Adrenal gland (tissue), 12 donors: ENCODE measurements around the gene KIRREL2. TPM values are rescaled to one million over a fixed set of nuclear protein-coding genes. Genes with fewer than 3 reads are reported as not detected.

Experiments
- DNase-seq, 7 donors: peaks; one replicate each; pipeline ENCODE4 v3.0.0-alpha.2; 2019 to 2020
- H3K27ac ChIP-seq, 5 donors: fragments of 200-600 bp; sonication (generic) in 4 of 5; 1 replicate in 3 of 5; 2 replicates in 2 of 5; pipeline versions ENCODE4 v1.5.1 to v1.8.0; 2016 to 2020; ENCODE audit warnings: mild to moderate bottlenecking in 1 of 5
- H3K27me3 ChIP-seq: fragments of 200-600 bp; 2 replicates; pipeline ENCODE4 v1.8.0; 2021
- H3K36me3 ChIP-seq, 2 donors: fragments of 200-600 bp; replicated peaks in 1 of 2; 1 replicate in 1 of 2; 2 replicates in 1 of 2; pipeline versions ENCODE4 v1.5.1 to v1.8.0; 2018 to 2022
- H3K4me1 ChIP-seq, 2 donors: fragments of 200-600 bp; replicated peaks in 1 of 2; 1 replicate in 1 of 2; 2 replicates in 1 of 2; pipeline versions ENCODE4 v1.5.1 to v1.8.0; 2018 to 2021
- H3K4me3 ChIP-seq, 4 donors: fragments of 200-600 bp; sonication (generic) in 3 of 4; one replicate each; pipeline ENCODE4 v1.5.1; 2016 to 2018
- H3K9me3 ChIP-seq, 3 donors: fragments of 200-600 bp; sonication (generic) in 1 of 3; replicated peaks in 1 of 3; 1 replicate in 2 of 3; 2 replicates in 1 of 3; pipeline versions ENCODE4 v1.5.1 to v1.8.0; 2016 to 2021
- POLR2A ChIP-seq, 2 donors: fragments of 450-650 bp; IDR thresholded peaks; one replicate each; pipeline ENCODE4 v1.6.1; 2017; ENCODE audit warnings: antibody characterized with exemption in 2 of 2, mild to moderate bottlenecking in 2 of 2, moderate library complexity in 1 of 2
- WGBS, 4 donors: extraction: QIAGEN DNeasy Blood & Tissue Kit in 2 of 4; methylation state at CpG; one replicate each; pipeline versions ENCODE4 v1.1.5 to v1.1.7; 2013 to 2017; 5-methylcytosine and 5-hydroxymethylcytosine counted together
- intact Hi-C, 2 donors: fragments of 100-400 bp; cut with DNase I; formaldehyde crosslinking; loops; one replicate each; pipeline versions ENCODE4 v1.14.1 to v1.15.0; 2022 to 2023
- polyA plus RNA-seq, 3 donors: library from polyadenylated mRNA; stranded (reverse); fragments of 200-250 nt in 2 of 3; fragments of 350-450 nt in 1 of 3; fragmentation: Illumina TruSeq in 1 of 3; extraction: RNeasy Lipid Tissue Mini Kit (QIAGEN cat#74804) in 1 of 3; gene quantifications; one replicate each; pipeline ENCODE4 v1.2.3, GENCODE V29; 2013 to 2014
- total RNA-seq, 9 donors: library from RNA; depleted of rRNA in 4 of 9; stranded (reverse); fragments of >200 nt in 4 of 9; fragments of 120-200 nt in 1 of 9; fragmentation: NEBNext Ultra II Directional in 1 of 9; extraction: Animal tissue kit (Norgen Biotek cat#: 25700) in 1 of 9; gene quantifications; one replicate each; pipeline versions ENCODE4 v1.1.0 to v1.2.4, GENCODE V29; 2013 to 2023
- TF ChIP-seq, protein P1 (sequence below), 6 experiments: fragments of 450-650 bp in 4 of 6; fragments of 200-600 bp in 2 of 6; sonication (generic) in 1 of 6; IDR thresholded peaks; 1 replicate in 5 of 6; 2 replicates in 1 of 6; pipeline versions ENCODE4 v1.5.1 to v1.8.0; 2016 to 2021; ENCODE audit warnings: antibody characterized with exemption in 6 of 6, mild to moderate bottlenecking in 2 of 6, moderate library complexity in 1 of 6
- donor health status: healthy with polysubstance abuse.
- donor health status: Bipolar disorder and iron deficiency.
- donor health status: DM: yes; HTN: yes; CAD: no.
- donor health status: DM: no; HTN: no; CAD: no.
- donor health status: DM: no; HTN: no; CAD: no.
- donor health status: DM: yes; HTN: yes; CAD: no.

The KIRREL2 gene
- total and polyA plus RNA-seq, 12 donors = 0.03 to 0.32 (median 0.14) TPM; not detected in 5

DNA sequence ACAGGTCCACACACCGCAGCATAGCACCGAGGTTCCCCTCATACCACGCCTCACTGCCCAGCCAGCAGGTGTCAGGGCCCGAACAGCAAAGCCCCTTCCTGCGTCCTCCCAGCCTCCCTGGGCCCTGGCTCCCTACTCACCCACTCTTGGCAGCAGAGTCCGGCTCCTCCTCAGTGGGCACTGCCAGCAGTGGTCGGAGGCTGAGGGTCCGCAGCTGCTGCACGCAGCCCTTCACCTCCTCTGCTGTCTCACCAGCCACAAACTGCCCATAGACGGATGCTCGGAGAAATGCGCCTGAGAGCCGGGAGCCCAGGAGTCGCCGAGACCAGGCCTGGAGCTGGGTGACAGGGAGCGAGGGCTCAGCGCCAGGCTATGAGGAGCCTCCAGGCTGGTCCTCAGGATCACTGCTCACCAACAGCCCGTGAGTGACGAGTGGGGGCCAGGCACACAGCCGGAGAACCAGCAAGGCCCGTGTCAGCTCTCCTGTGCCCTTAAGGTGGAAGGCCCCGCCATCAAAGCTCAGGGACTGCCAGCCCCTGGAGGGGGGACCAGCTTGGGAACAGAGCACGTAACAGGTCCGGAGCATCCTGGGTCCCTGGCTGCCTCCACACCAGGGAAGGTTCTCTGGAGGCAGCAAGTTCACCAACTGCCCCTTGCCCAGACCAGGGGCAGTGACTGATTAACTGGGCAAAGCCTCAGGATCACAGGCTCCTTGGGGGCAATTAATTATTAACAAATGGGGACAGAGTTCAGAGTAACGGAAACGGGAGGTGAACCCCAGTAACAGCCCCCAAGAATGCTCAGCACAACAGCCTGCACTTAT, 44.3 kb upstream of the KIRREL2 start, which contains the start of gene PRODH2:
Gene PRODH2 (minus strand): TSS at position 626 of the 823 bp plus-strand sequence. CDS start 40 bp downstream, at position 586.
- H3K36me3 ChIP-seq = no peaks in the 10 kb centered on the region
- intact Hi-C loops = loop anchor here in 1 of 2 donors (10.0 kb wide), 1 partner anchor 108 kb away; the partner anchor contains the start of gene ZBTB32
- no peaks in the 10 kb centered on the region for H3K9me3 ChIP-seq
- 73 to 77% (median 75%) methylated on average over 18 to 26 of the region's 26 CpGs for WGBS, 4 donors
- no peaks in the 10 kb centered on the region for H3K4me1 ChIP-seq
- no peak for DNase-seq
- H3K27me3 ChIP-seq = peaks cover 2% of the 10 kb centered on the region
- no peak within 1 kb of the TSS for H3K4me3 ChIP-seq
- no peak for TF ChIP-seq POLR2A (IDR thresholded peaks at IDR 0.05)
- TF ChIP-seq, protein P1, sequence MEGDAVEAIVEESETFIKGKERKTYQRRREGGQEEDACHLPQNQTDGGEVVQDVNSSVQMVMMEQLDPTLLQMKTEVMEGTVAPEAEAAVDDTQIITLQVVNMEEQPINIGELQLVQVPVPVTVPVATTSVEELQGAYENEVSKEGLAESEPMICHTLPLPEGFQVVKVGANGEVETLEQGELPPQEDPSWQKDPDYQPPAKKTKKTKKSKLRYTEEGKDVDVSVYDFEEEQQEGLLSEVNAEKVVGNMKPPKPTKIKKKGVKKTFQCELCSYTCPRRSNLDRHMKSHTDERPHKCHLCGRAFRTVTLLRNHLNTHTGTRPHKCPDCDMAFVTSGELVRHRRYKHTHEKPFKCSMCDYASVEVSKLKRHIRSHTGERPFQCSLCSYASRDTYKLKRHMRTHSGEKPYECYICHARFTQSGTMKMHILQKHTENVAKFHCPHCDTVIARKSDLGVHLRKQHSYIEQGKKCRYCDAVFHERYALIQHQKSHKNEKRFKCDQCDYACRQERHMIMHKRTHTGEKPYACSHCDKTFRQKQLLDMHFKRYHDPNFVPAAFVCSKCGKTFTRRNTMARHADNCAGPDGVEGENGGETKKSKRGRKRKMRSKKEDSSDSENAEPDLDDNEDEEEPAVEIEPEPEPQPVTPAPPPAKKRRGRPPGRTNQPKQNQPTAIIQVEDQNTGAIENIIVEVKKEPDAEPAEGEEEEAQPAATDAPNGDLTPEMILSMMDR (IDR thresholded peaks at IDR 0.05) = no peak
- no peak within 1 kb of the TSS for H3K27ac ChIP-seq

DNA sequence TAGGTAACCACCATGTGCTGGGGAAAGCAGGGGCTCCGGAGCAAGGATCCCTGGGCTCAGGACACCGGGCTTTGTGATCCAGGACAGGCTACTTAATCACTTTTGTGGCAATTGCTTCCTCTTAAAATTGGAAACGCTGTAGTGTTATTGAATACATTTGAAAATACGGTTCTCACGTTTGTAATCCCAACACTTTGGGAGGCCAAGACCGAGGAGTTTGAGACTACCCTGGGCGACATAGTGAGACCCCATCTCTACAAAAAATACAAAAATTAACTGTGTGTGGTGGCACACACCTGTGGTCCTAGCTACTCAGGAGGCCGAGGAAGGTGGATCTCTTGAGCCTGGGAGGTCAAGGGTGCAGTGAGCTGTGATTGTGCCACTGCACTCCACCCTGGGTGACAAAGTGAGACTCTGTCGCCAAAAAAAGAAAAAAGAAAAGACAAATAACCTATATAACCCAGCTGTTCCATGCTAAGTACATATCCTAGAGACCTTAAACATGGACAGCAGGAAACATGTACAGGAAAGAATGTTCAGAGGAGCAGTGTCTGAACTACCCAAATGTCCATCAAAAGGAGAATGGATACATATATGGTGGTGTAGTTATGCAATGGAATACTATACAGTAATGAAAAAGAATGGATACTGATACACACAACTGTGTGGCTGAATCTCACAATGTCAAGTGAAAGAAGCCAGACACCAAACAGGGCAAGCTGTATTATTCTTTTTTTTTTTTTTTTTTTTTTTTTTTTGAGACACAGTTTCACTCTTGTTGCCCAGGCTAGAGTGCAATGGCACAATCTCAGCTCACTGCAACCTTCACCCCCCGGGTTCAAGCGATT, 43.4 kb upstream of the KIRREL2 start:
- Histone ChIP-seq H3K36me3 (no peaks in the 10 kb centered on the region), H3K4me3 (no peak overlapping the region), H3K27me3 (no peaks in the 10 kb centered on the region), H3K9me3 (no peaks in the 10 kb centered on the region), H3K27ac (no peak overlapping the region), H3K4me1 (no peaks in the 10 kb centered on the region)
- intact Hi-C loops = loop anchor here in 1 of 2 donors (10.0 kb wide), 1 partner anchor 108 kb away; the partner anchor contains the start of gene ZBTB32
- no peak for TF ChIP-seq POLR2A (IDR thresholded peaks at IDR 0.05)
- TF ChIP-seq, protein P1 (IDR thresholded peaks at IDR 0.05) = no peak
- DNase-seq = no peak
- 67 to 82% (median 81%) methylated on average over 11 of the region's 11 CpGs for WGBS, 4 donors

DNA sequence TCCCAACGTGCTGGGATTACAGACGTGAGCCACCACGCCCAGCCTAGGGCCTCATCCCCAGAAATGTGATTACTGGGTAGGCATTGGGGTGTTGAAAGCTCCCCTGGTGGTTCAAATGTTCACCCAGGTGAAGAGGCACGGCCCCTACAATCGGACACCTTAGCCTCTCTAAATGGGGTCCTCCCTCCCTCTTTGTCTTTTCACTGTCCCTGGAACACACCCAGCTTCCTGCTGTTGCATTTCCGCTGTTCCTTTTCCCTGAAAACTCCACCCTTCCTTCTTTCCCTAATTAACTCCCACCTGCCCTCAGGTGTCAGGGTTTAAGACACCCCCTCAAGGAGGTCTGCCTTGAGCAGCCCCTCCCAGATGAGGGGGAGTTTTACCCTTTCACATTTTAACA, 40.4 kb upstream of the KIRREL2 start:
- H3K27me3 ChIP-seq = no peaks in the 10 kb centered on the region
- TF ChIP-seq, protein P1 (IDR thresholded peaks at IDR 0.05) = no peak
- no peak for TF ChIP-seq POLR2A (IDR thresholded peaks at IDR 0.05)

DNA sequence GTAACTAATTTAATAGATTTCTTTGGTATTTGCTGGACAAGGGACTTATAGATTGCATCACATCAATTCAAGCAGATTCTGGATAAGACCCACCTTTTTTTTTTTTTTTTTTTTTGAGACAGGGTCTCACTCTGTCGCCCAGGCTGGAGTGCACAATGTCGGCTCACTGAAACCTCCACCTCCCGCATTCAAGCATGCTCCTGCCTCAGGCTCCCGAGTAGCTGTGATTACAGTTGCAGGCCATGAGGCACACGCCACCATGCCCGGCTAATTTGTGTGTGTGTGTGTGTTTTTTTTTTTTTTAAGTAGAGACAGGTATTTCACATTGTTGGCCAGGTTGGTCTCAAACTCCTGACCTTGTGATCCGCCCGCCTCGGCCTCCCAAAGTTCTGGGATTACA, 39.9 kb upstream of the KIRREL2 start:
- intact Hi-C loops = loop anchor here in 1 of 2 donors (10.0 kb wide), 1 partner anchor 112 kb away; the partner anchor contains the start of gene ZBTB32
- Histone ChIP-seq H3K4me3 (no peak overlapping the region), H3K4me1 (no peaks in the 10 kb centered on the region), H3K27me3 (no peaks in the 10 kb centered on the region), H3K27ac (no peak overlapping the region), H3K9me3 (no peaks in the 10 kb centered on the region), H3K36me3 (no peaks in the 10 kb centered on the region)
- no peak for TF ChIP-seq POLR2A (IDR thresholded peaks at IDR 0.05)
- TF ChIP-seq, protein P1 (IDR thresholded peaks at IDR 0.05) = no peak
- WGBS, 4 donors = 72 to 82% (median 75%) methylated on average over 9 of the region's 9 CpGs
- DNase-seq = no peak

More for the DNA sequence above, 40.4 kb upstream of the KIRREL2 start:
- Histone ChIP-seq H3K4me3 (no peak overlapping the region), H3K9me3 (no peaks in the 10 kb centered on the region), H3K36me3 (no peaks in the 10 kb centered on the region), H3K27ac (no peak overlapping the region), H3K4me1 (no peaks in the 10 kb centered on the region)
- no peak for DNase-seq
- 30 to 49% (median 37%) methylated on average over 3 to 6 of the region's 6 CpGs for whole genome bisulfite sequencing, 4 donors
- intact Hi-C loops = loop anchor here in 1 of 2 donors (10.0 kb wide), 1 partner anchor 111 kb away; the partner anchor contains the start of gene ZBTB32
